Measurements from ENCODE around the gene NOTCH3.

The NOTCH3 gene

GRCh38 chr19:15159251-15159650 lies 41.5 kb downstream of the NOTCH3 start:
- no peak for DNase-seq

- no peak for DNase-seq
Measured at GRCh38 chr19:15156391-15156790, 44.4 kb downstream of the NOTCH3 start.

- no peak for DNase-seq
Measured at GRCh38 chr19:15155296-15155695, 45.5 kb downstream of the NOTCH3 start.

DNA sequence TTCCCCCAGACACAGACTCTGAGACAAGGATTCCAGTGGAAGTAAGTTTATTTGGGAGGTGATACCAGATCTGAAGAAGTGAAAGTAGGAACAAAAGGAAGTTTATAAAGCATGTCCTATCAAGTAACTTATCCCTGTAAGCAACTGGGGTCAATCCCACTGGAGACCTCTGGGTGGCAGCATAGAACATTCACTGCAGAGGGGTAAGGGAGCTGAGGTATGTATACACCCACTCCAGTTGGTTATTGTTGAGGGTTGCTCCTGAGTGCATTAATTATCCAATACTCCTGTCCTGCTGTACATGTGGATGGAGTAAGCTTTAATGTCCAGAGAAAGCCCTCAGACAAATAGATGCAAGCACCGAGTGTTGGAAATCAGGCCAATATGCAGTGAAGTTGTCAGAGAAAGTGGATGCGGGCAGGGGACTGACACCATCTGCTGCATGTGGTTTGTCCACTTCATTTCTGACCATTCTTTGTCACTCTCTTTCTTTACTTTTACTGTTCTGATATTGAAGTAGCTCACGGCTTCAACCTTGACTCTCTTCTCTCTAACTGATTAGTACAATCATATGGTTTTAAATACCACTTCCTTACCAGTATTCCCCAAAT lies 46.7 kb downstream of the NOTCH3 start:
- DNase-seq = peak; percentile 12 to 39

- DNase-seq = no peak
Measured at GRCh38 chr19:15149737-15150136, 51.1 kb downstream of the NOTCH3 start.

DNA sequence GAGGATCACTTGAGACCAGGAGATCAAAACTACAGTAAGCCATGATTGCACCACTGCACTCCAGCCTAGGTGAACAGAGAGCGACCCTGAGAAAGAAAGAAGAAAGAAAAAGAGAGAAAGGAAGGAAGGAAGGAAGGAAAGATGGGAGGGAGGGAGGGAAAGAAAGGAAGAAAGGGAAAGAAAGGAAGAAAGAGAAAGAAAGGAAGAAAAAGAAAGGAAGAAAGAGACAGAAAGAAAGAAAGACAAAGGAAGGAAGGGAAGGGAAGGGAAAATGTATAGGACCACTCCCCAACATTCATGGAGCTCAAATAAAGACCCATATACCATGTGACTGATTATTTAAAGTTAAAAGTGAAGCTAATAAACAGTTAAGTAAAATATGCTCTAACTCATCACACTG lies 53.7 kb downstream of the NOTCH3 start:
- no peak for DNase-seq

GRCh38 chr19:15144046-15144646 lies 56.6 kb downstream of the NOTCH3 start:
- no peak for DNase-seq

GRCh38 chr19:15142313-15142712 lies 58.5 kb downstream of the NOTCH3 start:
- no peak for DNase-seq

DNA sequence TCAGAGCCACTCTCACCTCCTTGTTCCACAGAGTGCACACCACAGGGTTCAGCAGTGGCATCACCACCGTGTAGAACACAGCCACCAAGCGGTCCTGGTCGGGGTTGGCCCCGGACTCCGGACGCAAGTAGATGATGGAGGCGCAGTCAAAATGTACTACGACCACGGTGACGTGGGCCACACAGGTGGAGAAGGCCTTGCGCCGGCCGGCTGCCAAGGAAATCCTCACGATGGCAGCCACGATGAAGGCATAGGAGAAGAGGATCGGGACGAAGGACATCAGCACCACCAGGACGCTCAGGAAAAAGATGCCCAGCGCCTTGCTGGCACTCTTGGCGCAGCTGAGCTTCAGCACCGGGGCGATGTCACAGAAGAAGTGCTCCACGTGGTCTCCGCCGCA lies 59.7 kb downstream of the NOTCH3 start:
- no peak for DNase-seq

DNA sequence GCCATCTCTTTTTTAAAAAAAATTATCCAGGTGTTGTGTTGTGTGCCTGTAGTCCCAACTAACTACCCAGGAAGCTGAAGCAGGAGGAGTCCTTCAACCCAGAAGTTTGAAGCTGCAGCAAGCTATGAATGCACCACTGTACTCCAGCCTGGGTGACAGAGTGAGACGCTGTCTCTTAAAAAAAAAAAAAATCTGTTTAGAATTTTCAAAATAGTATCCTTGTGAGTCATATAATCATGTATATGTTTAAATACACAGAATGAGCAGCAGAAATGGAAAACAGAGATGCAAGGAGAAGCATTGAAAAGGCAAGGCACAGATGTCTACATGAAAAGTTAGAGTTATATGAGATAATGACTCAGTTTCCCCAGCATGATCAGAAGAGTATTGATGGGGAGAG lies 62.4 kb downstream of the NOTCH3 start:
- DNase-seq = no peak

- no peak for DNase-seq
Measured at GRCh38 chr19:15137777-15138176, 63.0 kb downstream of the NOTCH3 start.

DNA sequence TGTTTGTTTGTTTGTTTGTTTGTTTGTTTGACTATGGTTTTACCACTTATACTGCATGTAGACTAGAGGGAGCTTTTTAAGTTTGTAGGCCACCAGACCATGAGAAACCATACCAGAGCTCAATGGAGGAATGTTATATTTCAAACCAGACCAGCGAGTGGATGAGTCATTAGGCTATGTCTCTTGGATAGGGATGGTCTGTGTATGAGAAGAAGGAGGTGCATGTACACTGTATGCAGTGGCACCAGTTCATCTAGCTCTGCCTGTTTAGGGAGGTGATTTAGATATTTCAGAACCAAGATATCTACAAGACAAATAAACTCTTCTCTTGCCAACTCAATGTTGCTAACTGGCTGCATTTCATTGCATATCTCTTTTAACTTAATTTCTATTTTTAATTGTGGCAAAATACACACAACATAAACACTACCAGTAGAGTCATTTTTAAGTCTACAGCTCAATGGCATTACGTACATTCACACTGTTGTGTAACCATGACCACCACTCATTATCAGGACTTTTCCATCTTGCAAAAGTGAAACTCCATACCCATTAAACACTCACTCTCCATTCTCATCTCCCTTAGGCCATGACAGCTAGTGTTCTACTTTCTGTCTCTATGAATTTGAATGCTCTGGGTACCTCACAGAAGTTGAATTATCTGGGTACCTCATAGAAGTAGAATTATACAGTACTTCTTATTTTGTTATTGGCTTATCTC lies 64.4 kb downstream of the NOTCH3 start:
- DNase-seq = no peak

- no peak for DNase-seq
Measured at GRCh38 chr19:15129856-15130585, 70.8 kb downstream of the NOTCH3 start.

DNA sequence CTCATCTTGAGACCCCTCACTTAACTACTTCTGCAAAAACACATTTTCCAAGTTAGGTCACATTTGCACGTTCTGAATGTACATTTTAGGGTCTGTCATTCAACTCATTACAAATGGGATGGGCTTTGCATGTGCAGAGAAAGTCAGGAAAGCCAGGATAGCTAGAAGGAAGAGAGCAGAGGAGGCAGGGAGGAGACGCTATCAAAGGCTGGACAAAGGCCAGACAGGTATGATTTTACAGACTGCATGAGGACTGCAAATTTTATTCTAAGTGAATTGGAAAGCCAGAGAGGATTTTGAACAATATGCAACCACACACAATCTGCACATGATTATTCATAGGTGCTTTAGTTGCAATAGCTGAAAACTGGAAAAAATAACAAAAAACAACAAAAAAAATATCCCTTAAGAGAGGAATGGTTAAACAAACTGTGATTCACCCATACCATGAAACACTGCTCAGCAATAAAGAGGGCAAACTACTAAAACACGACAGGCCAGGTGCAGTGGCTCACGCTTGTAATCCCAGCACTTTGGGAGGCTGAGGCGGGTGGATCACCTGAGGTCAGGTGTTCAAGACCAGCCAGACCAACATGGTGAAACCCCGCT lies 72.5 kb downstream of the NOTCH3 start:
- DNase-seq = no peak

DNA sequence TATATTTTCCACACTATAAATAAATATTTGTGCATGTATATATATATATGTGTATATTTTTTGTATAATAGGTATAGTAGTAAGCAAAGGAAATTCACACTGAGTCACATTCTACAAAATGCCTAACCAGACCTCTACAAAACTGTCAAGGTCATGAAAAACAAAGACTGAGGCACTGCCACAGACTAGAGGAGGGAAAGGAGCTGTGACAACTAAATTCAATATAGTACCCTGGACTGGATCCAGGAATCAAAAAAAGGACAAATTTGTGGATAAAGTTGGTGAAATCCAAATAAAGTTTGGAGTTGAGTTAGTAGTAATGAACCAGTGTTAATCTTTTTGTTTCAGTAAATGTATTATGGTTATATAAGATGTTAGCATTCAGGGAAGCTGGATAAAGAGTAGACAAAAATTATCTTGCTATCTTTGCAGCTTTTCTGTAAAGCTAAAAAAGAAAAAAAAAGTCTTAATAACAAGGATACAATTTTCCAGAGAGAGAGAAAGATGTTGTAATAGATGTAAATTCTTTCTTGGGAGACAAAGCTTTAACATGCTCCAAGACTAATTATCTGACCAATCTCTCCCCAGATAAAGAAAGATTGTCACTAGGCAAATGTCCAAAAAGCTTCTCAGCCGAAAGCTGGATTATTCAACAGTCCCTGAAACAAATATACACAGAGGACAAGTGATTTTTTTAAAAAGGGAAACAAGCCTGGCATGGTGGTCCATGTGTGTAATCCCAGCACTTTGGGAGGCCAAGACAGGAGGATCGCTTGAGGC lies 74.5 kb downstream of the NOTCH3 start:
- no peak for DNase-seq

DNA sequence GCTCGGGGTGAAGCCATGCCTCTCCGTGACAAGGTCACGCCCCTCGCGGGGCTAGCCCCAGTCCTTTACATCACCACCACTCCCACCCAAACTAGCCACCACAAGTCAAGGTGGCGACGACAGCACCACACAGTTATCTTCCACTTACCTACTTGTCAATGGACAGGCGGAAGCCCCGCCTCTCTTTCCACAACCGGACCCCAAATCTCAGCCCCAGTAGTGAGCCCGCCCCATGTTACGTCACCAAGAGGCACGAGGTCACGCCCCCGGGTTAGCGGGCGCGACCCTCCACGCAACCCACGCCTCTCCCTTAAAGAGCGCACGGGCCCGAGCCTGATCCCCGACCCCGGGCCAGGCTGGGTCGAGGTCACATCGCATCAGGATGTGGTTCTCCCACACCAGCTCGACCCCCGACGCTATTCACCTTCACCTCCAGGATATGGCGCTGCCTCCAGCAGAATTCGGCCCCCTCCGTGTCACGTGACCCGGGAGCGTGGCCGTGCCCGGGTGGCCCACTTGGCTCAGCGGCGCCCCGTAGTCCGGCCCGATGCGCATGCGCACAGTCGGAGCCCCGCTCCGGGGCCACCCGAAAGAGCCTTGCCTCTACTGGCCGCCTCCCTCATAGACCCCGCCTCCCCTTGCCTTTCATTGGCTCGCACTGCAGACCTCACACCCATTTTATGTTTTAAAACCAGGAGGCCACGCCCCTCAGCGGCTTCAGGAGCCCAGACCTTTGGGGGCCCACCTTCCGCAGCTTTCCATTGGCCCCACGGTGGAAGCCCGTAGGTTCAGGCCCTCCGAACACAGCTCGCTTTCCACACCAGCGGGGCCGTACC lies 75.3 kb downstream of the NOTCH3 start:
- DNase-seq = peak; percentile 97 to 99

GRCh38 chr19:15124572-15125231 lies 76.1 kb downstream of the NOTCH3 start:
- no peak for DNase-seq

DNA sequence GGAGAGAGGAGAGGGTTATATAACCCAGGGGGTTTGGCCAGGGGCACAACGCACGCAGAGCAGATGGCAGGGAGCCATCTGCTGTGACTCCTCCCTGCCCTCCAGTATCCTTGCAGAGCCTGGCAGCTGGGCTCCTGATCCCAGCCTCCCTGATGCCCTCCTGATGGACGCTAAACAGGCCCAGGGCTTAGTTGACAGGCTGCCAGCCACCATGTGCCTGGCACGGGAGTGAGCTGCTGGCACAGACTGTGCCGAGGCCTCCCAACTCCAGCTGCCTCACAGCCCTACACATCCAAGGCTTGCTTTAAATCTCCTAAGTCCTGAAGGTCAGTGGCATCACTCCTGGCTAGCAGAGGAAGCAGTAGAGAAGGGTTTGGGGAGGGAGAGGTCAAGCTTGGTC lies 76.9 kb downstream of the NOTCH3 start:
- peak in 1 of 2 experiments; percentile 30 for DNase-seq

DNA sequence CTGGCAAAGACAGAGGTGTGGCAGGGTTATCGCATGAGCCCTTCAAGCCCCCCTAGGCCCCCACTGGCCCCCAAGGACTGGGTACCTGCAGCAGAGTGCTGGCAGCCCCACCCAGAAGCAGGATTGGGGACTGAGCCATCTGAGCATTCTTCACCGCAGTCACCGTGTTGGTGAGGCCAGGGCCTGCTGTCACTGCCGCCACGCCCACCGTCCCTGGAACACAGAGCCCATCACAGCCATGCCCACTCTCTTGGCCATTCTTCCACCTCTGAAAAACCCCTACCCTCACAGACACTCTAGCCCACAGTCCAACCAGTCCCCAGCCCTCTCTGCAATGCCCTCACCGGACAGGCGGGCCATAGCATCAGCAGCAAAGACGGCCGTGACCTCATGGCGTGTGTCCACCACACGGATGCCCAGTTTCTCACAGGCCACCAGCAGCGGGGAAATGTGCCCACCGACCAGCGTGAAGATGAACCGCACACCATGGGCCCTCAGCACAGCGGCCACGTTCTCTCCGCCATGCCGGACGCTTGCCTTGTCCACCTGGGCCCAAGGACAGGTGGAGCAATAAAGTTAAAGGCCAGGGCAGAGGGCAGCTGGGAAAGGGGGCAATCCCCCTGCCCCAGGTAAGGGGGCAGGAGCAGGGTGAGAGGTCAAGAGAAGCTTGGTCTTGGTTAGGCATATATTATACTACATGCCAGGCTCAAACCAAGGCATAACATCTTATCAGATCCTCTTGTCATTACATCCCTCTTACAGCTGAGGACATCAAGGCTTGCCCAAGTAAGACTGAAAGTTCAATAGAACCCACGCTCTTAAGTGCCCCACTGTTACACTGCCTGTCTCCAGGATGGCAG lies 77.5 kb downstream of the NOTCH3 start:
- no peak for DNase-seq

Data from NCI-H2081 (cell line).